ENCODE results near the gene CLCN5.
"Not testable (repeated sequence)": the region's sequence is repeated elsewhere in the genome, so short reads cannot be mapped to it uniquely, and the experiment has no call there.

Gene CLCN5

DNA sequence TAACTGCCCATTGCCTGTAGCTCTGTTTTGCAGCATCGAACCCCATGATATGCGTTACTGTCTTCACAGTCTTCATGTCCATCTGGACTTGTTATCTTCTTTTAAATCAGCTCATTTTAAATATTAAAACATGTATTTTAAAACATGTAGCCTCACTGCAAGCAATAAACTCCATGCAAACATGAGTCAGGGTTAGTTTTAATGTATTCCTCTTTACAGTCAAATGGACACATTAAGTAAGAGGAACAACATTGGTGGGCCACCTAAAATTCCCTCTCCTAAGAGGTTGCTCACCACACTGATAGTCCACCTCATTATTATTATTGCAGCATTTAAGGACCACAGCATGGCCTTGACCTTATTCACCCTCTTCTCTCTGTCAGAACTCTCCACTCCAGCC lies 74.1 kb downstream of the CLCN5 start:
- DNase-seq, result no peak

DNA sequence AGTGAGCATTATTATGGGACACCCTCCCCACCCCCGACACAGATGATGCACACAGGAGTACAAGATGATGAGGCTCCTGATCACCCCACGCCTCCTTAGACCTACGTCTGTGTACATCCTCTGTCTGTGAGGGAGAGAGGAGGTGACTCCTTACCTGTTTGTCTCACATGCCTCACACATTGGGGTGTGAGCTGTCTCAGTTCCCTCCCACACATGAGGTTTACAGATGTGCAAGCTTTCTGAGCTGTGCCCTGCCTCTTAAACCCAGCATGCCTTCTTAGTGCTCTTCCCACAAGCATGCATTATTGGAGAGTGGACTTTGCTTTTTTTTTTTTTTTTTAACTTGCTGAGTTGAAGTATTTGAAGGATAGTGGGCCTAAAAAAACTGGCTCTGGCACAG lies 76.7 kb downstream of the CLCN5 start:
- DNase-seq, result no peak

DNA sequence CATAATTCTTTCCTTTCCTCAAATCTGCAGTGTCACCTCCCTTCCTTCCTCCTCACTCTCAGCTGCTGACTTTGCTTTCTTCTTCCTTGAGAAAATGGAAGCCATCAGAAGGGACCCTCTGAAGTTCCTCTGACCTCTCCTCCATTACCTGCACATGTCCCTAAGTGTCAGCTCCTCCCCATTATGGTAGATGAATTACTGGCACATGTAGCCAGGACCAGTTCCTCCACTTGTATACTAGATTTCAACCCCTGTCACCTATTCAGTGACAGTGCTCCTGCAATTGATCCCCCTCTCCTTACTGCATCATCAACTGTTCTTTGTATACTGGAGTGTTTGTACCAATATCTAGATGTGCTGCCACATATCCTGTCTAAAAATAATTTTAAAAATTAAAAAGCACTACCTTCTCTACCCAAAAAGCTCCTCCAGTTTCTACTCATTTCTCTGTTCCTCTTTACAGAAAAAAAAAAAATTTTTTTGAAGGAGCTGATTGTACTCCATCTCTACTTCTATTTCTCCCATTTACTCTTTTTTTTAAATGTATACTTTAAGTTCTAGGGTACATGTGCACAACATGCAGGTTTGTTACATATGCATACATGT lies 78.6 kb downstream of the CLCN5 start:
- DNase-seq, result no peak

DNA sequence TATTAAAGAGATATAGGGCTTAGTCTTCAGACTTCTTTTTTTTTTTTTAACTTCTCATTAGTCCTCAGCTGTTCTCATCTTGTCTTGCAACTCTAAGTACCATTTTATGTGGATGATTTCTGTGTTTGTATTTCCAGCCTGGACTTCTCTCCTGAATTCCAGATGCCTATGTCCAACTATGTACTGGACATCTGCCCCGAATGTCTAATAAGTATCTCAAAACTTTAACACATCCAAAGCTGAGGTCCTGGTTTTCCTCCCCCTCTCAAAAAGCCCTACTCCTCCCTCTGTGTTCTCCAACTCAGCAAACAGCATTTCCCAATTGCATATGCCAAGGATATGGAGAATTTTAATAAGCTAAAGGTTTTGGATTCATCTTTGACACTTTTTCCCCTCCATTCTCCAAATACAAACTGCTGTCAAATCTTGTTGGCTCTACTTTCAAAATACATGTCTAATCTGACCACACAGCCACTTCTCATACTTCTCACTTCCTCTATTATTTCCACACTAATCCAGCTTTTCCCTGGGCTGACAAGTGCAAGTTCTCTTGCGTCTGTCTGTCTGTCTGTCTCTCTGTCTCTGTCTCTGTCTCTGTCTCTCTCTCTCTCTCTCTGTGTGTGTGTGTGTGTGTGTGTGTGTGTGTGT lies 79.8 kb downstream of the CLCN5 start:
- peak; percentile 32 to 52 for DNase-seq

DNA sequence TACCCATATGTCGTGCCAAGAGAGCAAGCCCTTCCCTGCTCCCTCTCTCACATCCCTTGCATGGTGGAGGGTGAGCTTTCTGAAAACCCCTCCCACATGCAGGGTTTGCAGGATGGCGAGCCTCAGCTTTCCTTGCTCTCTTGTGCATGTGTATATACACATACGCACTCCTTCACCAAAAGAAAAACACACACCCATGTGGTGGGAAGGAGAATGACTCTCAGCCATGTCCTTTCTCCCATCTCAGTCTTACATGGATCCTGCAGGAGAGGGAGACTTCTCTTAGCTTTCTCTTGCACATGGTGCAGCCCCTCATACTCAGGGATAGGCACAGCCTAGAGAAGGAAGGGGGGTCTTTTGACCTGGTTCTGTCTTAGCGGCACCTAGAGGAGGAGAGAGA lies 81.1 kb downstream of the CLCN5 start:
- no peak for DNase-seq

DNA sequence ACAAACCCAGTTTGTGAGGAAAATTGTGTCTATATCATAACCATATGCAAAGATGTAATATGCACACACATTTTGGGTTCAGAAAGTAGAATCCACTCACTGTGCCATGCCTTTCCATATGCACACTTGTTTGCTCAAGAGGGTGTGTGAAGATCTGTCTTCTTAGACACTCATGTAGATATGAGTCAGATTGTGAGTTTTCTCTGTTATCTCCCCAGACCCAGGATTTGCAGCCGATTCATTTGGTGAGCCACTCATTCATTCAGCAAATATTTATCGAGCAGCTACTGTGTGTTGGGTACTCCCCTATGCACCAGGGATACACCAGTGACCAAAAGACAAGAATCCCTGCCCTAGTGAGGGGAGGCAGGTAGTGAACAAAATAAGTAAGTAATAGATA lies 81.5 kb downstream of the CLCN5 start:
- no peak for DNase-seq

DNA sequence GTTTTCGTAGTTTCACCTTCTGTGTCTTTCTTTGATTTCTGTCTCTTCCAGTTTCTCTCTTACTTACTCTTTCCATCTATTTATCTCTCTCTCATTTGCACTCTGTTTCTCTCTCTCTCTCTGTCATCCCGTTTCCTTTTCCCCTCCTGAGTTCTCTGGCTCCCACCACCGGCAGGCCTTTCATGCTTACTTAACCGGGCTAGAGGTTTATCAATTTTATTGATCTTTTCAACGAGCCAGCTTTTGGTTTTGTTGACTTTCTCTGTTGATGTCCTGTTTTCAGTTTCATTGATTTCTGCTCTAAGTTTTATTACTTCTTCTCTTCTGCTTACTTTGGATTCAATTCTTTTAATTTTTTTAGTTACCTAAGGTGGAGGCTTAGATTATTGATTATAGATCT lies 103.2 kb downstream of the CLCN5 start:
- not testable (repeated sequence) for DNase-seq

DNA sequence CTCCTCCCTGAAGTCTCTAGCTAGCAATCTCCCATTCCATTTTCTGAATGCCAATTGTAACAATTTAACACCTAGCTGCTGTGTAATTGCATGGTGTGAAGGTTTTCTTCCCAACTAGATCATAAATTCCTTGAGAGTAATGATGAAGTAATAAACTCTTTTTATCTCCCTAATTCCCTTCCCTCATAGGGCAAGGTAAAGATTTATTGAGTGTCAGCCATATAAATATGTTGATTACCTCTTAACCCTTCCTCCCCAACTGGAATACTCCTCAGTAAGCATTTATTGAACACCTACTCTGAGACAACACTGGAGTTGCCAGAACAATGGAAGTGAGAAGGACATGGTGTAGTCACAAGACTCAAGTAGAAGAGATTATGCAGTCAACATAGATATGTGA lies 112.7 kb downstream of the CLCN5 start:
- no peak for DNase-seq

DNA sequence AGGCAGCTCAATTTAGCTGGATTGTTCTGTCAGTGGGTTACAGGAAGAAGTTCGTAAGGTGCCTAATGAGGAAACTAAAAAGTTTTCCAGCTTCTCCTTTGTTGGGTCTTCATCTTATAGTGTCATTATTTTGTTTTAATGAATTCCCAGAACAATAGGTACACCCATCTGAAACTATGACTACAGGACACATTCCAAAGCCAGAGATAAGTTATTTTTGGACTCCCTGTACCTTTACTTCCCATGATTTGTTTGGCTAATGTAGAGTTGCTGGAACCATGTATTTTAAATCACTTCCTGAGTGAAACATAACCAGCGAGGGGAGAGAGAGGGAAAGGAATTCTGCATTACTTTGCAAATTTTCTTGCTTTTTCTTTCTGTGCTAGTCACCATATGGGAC lies 114.0 kb downstream of the CLCN5 start:
- DNase-seq, result no peak

DNA sequence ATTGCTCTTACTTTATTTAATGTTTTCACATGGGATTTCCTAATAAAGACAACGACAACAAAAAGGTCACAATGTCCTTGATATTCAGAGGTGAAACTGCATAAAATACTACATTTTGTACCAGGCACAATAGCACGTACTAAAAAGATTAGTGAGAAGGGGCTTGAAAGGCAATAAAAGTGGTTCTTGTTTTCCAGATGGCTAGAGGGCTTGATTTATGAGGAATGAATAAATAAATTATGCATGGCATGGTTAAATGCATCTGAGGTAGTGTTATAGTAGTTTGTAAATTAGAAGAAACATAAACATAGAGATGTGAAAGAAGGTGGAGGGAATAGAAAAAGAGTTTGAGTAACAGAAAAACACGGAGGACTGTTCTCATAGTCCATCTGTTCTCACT lies 123.4 kb downstream of the CLCN5 start:
- no peak for DNase-seq

DNA sequence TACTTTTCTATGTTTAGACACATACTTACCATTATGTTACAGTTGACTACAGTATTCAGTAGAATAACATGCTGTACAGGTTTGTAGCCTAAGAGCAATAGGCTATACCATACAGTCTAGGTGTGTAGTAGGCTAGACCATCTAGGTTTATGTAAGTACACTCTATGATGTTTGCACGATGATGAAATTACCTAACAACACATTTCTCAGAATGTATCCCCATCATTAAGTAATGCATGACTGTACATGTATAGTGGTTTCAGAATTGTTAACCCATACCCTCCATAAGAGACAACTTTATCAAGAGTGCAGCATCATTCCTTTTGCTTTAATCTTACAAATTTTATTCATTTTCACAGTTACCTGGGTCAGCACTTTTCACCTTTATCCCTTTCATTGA lies 126.8 kb downstream of the CLCN5 start:
- DNase-seq, result no peak

DNA sequence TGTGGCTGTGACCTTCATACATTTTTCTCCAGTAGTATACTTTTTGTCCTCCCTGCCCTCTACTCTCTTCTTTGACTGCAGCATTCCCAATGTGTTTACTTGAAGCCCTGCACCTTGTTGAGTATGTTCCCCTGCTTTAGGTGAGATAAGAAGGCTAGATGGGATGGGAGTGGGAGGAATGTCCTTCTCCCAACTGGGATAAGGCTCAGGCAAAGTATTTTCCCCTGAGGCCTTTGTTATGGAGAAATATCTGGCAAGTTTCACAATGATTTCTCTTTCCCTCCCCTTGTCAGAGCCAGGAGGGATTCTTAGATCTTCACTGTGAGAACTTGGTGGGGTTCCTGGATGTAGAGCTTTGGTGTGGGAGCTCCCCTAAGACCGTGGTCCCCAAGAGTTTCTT lies 131.8 kb downstream of the CLCN5 start:
- no peak for DNase-seq

DNA sequence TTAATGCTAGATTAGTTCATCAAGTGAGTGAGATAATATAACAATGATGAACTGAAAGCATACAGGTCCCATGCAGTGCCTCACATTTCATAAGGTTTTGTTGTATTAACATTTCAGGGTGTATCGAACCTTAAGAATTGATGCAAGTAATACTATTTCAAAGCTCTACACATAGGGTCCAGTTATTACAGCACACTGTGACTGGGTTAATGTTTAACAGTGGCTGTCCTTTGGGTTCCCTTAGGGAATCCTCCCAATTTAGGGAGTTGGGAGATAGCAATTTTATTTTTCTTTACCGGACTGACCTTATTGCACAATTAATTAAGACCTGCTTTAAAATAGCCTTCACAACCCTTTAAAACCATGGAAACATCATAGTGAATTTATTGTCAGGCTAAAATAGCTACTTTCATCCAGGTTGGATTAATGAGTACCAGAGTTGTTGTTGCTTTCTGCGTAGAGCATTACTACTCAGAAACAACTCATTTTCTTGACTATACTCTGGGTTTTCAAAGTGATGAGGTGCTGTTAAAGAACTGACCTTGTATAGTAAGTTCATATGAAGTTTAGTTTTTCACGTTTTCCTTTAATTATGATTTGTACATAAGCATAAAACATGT lies 144.0 kb downstream of the CLCN5 start:
- no peak for DNase-seq

DNA sequence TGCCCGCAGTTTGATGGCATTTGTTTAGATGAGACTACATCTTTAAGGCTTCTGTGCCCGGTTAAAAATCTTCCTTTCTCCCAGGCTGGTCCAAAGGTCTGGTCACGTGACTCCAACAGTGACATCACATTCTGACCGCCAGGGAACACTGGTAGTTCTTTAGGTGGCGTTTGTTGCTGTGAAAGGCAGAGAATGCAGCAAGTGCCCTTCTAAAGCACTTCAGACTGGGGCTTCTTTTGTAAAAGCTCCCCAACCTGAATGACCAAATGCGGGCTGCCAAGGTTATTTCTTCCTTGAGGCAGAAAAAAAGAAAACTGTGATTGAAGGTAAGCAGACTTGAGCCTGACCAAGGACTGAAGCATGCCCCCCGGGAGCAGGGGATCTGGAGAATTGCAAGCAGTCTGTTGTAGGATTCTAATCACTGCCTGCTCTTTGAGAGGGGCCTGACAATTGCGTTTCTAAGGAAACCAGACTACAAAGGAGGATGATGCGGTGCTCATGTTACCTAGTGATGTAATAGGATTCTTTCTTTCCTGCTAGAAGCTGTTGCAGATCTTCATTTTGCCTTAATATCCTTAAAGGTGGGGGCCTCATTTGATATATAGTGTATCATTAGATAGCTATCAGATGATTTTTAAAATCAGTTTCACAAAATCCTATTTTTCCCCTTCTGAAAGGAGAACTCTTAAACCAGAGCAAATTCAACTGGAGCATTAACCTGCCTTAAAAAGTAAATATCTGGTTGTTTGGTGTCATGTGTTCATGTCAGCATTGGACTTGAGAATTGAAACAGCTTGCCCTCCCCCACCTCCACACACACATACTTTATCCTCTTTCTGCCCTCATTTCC lies 145.3 kb downstream of the CLCN5 start:
- DNase-seq, result no peak

DNA sequence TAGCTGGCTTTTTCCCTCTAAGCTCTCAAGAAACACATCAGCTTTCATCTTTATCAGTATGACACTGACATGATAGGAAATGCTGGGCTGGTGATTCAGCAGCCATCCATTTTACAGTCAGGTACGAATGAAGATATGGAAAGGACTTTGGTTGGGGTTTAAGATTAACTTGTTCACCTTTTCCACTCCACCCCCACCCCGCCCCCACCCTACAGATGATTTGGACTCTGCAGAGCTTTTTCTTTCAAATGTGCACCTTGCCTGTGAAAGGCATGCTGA lies 145.8 kb downstream of the CLCN5 start:
- no peak for DNase-seq

DNA sequence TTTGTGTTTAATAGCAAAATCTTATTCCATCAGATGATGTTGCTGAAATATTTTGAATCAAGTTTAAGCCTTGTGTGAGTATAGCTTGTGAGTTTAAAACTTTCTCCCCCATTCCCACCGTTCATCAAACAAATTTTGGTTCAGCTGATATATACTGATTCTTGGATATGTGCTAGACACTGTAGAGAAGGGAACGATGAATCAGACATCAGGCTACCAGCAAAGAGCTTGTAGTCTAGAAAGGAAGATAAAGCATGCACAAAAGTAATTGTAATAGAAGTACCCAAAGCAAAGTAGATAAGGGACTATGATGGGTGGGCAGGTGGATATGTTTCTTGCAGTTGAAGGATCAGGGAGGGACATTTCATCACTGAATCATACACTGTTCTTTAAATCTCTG lies 146.5 kb downstream of the CLCN5 start:
- no peak for DNase-seq

DNA sequence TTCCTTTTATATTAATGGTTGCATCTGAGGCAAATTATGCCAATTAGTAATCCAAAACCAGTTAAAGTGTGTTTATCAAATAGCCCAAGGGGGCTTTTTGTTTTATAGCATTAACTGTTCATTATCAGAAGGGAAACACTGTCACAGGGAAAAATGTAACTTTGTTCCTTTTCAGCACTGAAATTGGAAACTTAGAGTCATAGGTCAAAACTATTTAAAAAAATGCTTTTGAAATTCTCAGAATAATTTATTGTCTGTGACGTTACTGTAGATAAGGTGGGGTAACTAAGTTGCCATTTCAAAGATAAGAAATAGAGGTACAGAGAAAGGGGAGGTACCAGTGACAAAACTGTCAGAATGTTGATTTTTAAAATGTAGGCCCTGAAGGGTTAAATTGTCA lies 149.1 kb downstream of the CLCN5 start:
- DNase-seq, result no peak

DNA sequence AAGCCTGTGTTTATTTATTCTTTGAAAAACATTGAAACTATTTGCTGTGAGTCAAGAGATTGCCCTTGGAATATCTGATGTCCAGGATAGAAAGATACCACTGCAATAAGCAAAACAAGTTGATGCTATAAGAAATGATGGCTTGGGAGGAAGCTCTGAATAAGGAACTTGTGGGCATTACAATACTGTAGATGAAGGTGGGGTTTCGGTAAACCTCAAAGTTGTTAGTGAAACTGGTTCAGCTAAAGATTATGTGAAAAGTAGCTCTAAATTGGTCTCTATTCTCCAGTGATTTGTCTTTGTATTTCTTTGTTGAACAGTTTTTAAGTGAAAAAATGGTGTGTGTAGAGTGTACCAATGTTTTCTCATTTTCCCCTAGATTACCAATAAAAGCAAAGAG lies 149.7 kb downstream of the CLCN5 start:
- no peak for DNase-seq

DNA sequence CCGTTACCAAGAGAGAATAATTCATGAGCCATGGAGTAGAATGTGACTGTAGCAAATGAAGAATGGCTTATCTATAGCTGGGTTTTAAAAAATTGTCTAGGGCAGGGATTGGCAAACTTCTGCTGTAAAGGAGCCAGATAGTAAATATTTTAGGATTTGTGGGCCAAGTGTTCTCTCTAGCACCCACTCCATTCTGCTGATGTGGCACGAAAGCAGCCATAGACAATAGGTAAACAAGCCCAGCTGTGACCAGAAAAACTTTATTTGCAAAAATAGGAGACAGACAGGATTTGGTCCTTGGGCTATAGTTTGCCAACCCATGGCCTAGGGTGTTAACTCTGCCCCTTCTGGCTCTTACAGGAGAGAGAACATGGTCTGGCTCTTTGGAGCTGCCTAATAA lies 151.2 kb downstream of the CLCN5 start:
- no peak for DNase-seq

DNA sequence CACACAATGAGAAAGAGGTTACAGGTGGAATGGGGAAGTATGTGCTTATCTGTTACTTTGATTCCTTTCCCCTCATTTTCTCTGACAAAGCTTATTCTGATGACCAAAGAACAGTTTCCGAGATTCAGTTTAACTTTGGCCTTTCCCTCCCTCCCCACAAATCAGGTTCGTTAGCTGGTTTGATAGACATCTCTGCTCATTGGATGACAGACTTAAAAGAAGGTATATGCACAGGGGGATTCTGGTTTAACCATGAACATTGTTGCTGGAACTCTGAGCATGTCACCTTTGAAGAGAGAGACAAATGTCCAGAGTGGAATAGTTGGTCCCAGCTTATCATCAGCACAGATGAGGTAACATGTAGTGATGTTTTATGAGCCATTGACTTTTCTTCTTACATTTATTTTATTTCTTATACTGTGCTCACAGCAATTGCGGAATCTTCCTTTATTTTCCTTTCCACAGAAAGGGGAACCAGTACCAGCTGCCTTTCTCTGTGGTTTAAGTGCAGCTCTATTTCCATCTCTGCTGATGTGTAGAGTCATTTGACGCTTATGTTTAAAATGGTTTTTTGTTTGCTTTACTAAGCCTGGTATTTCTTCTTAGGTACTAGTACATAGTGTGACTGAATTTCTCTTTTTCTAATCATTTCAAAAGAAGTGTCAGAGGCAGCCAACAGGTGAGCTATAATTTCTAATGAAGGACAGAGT lies 153.4 kb downstream of the CLCN5 start:
- peak; percentile 46 to 67 for DNase-seq

DNA sequence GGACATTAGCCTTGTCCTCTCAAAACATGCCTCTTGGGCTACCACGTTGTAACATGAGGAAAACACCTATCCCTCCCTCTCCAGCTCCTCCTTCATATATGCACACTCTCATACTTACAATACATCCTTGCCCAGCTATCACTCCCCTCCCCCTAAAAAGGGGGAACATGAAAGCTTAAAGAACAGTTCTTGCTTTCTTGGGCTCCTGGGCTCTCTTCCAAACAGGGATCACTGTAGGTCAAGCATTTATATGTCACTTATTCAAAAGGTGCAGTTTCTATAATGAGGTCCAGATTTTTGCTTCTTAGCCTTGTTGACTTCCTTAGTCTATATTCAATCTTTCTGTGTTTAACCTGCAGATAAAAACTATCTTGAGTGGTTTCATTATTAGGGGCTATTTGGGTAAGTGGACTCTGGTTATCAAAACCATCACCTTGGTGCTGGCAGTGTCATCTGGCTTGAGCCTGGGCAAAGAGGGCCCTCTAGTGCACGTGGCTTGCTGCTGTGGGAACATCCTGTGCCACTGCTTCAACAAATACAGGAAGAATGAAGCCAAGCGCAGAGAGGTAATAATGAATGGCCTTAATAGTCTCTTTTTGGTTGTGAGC lies 159.0 kb downstream of the CLCN5 start:
- DNase-seq, result peak in 1 of 2 donors; percentile 5

DNA sequence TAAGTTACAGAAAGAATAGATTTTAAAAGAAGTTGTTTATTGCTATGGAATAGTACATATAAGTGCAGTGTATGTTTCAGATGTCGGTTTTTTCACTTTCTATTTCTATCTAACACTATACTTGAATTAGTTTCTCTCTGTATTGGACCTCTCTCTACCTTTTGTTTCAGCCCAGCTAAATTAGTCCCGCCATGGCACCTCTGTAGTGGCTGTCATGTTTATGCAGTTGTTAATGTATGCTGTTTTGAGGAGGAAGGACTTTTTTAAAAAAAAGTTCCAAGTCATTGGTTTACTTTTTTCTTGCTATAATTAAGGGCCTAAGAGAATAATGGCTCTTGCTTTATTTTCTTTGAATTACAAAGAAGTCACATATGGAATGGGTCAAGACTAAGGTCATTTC lies 160.3 kb downstream of the CLCN5 start:
- DNase-seq, result no peak

DNA sequence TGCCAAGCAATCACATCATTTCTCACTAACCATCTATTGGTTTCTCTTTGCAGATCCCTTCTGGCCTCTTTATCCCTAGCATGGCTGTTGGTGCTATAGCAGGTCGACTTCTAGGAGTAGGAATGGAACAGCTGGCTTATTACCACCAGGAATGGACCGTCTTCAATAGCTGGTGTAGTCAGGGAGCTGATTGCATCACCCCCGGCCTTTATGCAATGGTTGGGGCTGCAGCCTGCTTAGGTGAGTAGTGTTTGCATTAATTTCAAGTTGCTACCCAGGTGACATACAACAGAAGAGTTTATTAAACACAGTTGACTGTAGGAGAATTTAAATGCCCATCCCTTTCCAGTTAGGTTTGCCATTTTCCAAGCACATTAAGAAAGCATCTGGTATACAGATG lies 166.2 kb downstream of the CLCN5 start:
- no peak for DNase-seq
